ENCODE data around the gene MUC5B.

MUC5B gene

DNA sequence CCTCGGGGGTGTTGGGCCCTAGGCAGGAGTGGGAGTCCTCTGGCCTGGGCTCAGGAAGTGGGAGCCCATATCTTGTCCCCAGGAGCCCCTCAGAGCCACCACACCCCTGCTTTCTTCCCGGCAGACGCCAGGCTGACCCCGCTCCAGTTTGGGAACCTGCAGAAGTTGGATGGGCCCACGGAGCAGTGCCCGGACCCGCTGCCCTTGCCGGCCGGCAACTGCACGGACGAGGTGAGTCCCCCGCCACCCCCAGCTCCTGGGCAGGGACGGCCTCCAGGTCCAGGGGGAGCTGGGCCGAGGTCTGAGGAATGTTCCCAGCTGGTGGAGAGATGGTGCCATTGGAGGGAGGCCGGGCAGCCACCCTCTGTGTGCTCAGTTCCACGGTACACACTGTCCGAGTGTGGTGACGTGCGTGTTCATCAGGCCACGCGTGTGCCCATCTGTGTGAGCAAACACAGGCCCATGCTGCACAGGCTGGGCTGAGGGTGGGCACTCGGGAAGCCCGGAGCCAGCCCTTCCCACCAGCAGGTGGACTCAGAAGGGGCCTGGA is 4.8 kb downstream of the MUC5B start:
- Histone ChIP-seq H3K9me3 (ENCODE audit: control insufficient read depth, insufficient read depth, low read length) (no peaks in the 10 kb centered on the region), H3K9ac (ENCODE audit: low read depth, low read length) (no peak overlapping the region), H3K36me3 (ENCODE audit: insufficient read depth, low read length) (no peaks in the 10 kb centered on the region), H3K4me1 (ENCODE audit: insufficient read depth, low read length) (no peaks in the 10 kb centered on the region; the same call in 1 of the 2 replicates)

DNA sequence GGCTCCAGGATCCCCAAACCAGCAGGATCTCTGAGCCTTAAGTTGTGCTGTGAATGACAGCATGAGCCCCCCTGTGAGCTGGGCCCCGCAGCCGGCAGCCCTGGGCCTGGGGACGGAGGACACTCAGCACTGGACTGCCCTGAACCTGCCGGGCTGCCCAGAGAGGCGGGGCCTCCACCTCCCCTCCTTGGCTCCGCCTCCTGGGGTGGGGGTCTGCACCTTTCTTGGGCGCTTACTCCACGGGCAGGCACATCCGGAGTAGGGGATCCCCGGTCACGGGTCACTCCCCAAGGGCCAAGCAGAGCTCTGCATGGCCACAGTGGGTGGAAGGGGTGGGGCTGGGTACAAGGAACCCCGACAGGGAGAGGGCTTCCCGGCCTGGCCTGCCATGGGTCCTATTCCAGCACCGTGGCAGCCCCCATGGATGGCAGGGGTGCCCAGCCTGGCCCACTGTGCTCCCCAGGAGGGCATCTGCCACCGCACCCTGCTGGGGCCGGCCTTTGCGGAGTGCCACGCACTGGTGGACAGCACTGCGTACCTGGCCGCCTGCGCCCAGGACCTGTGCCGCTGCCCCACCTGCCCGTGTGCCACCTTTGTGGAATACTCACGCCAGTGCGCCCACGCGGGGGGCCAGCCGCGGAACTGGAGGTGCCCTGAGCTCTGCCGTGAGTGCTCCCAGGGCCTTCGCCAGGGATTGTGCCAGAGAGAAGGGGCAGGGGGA is 5.4 kb downstream of the MUC5B start:
- Histone ChIP-seq H3K9me3 (ENCODE audit: control insufficient read depth, insufficient read depth, low read length) (no peaks in the 10 kb centered on the region), H3K36me3 (ENCODE audit: insufficient read depth, low read length) (no peaks in the 10 kb centered on the region), H3K9ac (ENCODE audit: low read depth, low read length) (no peak overlapping the region), H3K4me1 (ENCODE audit: insufficient read depth, low read length) (no peaks in the 10 kb centered on the region; the same call in 1 of the 2 replicates)

DNA sequence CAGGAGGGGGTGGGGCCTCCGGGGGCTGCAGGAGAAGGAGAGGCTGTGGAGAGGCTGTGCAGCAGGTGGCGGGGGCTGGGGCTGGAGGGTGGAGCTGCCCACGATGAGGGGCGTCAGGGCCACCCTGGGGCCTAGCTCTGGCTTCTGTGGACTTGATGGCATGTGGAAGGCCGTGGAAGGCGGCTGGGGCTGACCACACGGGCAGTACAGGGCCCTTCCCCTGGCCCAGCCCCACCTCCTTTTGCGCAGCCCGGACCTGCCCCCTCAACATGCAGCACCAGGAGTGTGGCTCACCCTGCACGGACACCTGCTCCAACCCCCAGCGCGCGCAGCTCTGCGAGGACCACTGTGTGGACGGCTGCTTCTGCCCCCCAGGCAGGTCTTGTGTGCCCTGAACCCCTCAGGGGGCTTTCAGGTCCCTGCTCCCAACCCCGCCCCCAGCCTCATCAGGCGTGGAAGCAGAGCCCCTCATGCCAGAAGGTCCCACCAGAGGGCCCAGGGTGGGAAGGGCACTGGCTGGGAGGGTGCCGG is 6.1 kb downstream of the MUC5B start:
- Histone ChIP-seq H3K4me1 (ENCODE audit: insufficient read depth, low read length) (no peaks in the 10 kb centered on the region; the same call in 1 of the 2 replicates), H3K9me3 (ENCODE audit: control insufficient read depth, insufficient read depth, low read length) (no peaks in the 10 kb centered on the region), H3K36me3 (ENCODE audit: insufficient read depth, low read length) (no peaks in the 10 kb centered on the region), H3K9ac (ENCODE audit: low read depth, low read length) (no peak overlapping the region)

DNA sequence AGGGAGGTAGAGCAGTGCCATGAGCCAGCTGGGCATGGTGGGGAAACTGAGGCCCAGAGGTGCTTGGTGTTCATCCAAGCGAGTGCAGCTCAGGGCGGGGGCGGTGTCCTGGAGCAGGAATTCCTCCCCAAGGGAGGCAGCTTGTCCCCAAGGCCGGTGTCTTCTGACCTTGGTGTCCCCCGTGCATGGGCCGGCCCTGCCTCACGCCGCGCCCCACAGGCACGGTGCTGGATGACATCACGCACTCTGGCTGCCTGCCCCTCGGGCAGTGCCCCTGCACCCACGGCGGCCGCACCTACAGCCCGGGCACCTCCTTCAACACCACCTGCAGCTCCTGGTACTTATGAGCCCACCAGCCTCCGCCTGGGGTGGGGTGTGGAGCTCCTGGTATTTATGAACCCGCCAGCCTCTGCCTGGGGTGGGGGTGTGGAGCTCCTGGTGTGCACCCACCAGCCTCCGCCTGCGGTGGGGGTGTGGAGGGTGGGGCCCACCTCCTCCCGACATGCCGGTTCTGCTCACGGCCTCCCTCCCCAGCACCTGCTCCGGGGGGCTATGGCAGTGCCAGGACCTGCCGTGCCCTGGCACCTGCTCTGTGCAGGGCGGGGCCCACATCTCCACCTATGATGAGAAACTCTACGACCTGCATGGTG is 6.7 kb downstream of the MUC5B start:
- Histone ChIP-seq H3K9ac (ENCODE audit: low read depth, low read length) (no peak overlapping the region), H3K4me1 (ENCODE audit: insufficient read depth, low read length) (no peaks in the 10 kb centered on the region; the same call in 1 of the 2 replicates), H3K9me3 (ENCODE audit: control insufficient read depth, insufficient read depth, low read length) (no peaks in the 10 kb centered on the region), H3K36me3 (ENCODE audit: insufficient read depth, low read length) (no peaks in the 10 kb centered on the region)

DNA sequence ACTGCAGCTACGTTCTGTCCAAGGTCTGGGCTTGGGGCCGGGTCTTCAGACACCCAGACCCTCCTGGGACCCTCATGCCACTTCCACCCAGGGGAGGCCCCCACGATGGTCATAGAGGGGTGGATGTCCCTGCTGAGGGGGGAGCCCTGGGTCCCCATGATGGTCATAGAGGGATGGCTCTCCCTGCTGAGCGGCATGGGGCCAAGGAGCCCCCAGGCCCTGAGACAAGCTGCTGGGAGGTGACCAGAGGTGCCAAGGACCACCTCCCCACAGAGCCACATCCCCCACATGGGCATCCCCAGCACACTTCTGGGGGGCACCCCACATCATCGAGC is 7.2 kb downstream of the MUC5B start:
- no peaks in the 10 kb centered on the region for H3K36me3 ChIP-seq (ENCODE audit: insufficient read depth, low read length)
- H3K9ac ChIP-seq (ENCODE audit: low read depth, low read length), result no peak overlapping the region
- no peaks in the 10 kb centered on the region for H3K4me1 ChIP-seq (ENCODE audit: insufficient read depth, low read length)
- H3K9me3 ChIP-seq (ENCODE audit: control insufficient read depth, insufficient read depth, low read length), result no peaks in the 10 kb centered on the region

DNA sequence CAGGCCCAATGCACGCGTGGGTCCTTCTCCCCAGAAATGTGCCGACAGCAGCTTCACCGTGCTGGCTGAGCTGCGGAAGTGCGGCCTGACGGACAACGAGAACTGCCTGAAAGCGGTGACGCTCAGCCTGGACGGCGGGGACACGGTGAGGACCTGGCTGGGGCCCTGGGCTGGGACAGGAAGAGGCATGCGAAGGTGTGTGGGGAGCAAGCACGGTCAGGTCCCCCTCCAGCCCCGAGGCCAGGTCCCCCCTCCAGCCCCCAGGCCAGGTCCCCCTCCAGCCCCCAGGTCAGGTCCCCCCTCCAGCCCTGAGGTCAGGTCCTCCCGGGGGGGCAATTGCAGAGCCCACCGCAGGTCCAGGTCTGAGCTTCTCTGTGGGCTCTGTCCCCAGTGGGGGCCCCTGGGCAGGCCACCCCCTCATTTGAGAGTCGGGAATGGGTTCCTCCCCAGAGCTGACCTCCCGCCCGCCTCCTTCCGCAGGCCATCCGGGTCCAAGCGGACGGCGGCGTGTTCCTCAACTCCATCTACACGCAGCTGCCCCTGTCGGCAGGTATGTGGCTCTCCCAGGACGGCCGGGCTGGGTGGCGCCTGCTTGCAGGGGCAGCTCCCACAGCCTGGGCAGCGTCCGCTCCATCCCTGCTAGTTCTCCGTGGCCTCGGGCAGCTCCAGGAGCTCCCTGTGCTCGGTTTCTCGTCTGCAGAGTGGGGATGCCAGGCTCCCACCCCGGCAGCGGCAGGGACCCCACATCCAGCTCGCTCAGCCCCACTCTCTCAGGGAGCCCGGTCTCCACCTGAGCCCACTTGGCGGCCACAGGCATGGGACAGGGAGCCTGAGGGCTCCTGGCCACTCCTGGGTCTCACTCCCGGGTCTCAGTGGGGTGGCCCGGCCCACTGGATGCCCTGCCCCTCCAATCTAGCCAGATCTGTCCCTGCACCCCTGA is 7.9 kb downstream of the MUC5B start:
- Histone ChIP-seq H3K9ac (ENCODE audit: low read depth, low read length) (no peak overlapping the region), H3K9me3 (ENCODE audit: control insufficient read depth, insufficient read depth, low read length) (no peaks in the 10 kb centered on the region), H3K36me3 (ENCODE audit: insufficient read depth, low read length) (no peaks in the 10 kb centered on the region), H3K4me1 (ENCODE audit: insufficient read depth, low read length) (no peaks in the 10 kb centered on the region)

DNA sequence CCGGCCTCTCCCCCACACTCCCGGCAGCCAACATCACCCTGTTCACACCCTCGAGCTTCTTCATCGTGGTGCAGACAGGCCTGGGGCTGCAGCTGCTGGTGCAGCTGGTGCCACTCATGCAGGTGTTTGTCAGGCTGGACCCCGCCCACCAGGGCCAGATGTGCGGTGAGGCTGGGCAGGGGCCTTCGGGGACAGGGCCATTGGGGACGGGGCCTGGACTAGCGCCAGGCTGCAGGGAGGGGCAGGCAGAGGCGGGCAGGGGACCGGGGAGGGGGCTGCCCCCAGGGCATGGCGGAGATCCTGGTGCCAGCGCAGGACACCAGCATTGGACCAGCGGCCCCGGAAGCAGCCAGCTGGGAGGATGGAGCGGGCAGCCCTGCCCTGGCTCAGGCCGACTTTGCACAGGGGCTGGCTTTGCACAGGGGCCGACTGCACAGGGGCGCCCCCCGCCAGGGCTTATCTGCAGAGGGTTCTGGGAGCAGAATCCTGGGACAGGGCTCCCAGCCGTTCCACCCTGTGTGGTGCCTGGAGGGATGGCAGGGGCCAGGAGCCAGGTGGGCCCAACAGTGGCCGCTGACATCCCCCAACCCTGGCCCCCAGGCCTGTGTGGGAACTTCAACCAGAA is 8.6 kb downstream of the MUC5B start:
- Histone ChIP-seq H3K36me3 (ENCODE audit: insufficient read depth, low read length) (no peaks in the 10 kb centered on the region), H3K9me3 (ENCODE audit: control insufficient read depth, insufficient read depth, low read length) (no peaks in the 10 kb centered on the region), H3K9ac (ENCODE audit: low read depth, low read length) (no peak overlapping the region), H3K4me1 (ENCODE audit: insufficient read depth, low read length) (no peaks in the 10 kb centered on the region)

DNA sequence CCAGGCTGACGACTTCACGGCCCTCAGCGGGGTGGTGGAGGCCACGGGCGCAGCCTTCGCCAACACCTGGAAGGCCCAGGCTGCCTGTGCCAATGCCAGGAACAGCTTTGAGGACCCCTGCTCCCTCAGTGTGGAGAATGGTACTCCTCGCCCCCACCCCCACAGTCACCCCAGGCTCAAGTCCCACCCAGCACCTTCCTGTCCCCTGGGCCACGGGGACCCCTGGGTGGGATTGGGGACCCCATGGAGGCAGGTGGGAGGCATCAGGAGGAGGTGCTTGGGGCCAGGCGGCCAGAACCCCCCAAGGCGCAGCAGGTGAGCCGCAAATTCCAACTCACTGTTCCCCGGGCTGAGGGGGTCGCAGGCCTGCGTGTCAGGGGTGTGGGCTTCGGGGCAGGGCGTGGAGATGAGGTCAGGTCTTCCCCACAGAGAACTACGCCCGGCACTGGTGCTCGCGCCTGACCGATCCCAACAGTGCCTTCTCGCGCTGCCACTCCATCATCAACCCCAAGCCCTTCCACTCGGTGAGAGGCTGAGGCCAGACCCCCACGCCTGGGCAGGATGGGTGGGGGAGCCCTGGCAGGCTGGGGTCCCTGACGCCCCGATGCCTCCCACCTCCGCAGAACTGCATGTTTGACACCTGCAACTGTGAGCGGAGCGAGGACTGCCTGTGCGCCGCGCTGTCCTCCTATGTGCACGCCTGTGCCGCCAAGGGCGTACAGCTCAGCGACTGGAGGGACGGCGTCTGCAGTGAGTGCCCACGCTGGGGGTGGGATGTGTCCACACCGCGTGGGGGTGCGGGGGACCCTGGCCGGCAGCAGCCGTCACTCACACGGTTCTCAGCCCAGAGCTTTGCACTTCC is 9.4 kb downstream of the MUC5B start:
- H3K36me3 ChIP-seq (ENCODE audit: insufficient read depth, low read length), result no peaks in the 10 kb centered on the region
- H3K9ac ChIP-seq (ENCODE audit: low read depth, low read length), result no peak overlapping the region
- no peaks in the 10 kb centered on the region for H3K9me3 ChIP-seq (ENCODE audit: control insufficient read depth, insufficient read depth, low read length)
- no peaks in the 10 kb centered on the region for H3K4me1 ChIP-seq (ENCODE audit: insufficient read depth, low read length)

DNA sequence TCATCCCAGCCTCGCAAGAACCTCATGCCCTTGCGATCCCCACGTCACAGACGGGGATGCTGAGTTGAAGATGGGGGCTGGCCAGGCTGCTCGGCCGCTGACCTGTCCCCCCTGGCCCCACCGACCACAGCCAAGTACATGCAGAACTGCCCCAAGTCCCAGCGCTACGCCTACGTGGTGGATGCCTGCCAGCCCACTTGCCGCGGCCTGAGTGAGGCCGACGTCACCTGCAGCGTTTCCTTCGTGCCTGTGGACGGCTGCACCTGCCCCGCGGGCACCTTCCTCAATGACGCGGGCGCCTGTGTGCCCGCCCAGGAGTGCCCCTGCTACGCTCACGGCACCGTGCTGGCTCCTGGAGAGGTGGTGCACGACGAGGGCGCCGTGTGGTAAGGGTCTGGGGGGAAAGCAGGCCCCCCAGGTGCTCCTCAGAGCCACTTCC is 10.0 kb downstream of the MUC5B start:
- H3K9me3 ChIP-seq (ENCODE audit: control insufficient read depth, insufficient read depth, low read length), result no peaks in the 10 kb centered on the region
- no peaks in the 10 kb centered on the region for H3K36me3 ChIP-seq (ENCODE audit: insufficient read depth, low read length)
- H3K9ac ChIP-seq (ENCODE audit: low read depth, low read length), result no peak overlapping the region
- no peaks in the 10 kb centered on the region for H3K4me1 ChIP-seq (ENCODE audit: insufficient read depth, low read length)

DNA sequence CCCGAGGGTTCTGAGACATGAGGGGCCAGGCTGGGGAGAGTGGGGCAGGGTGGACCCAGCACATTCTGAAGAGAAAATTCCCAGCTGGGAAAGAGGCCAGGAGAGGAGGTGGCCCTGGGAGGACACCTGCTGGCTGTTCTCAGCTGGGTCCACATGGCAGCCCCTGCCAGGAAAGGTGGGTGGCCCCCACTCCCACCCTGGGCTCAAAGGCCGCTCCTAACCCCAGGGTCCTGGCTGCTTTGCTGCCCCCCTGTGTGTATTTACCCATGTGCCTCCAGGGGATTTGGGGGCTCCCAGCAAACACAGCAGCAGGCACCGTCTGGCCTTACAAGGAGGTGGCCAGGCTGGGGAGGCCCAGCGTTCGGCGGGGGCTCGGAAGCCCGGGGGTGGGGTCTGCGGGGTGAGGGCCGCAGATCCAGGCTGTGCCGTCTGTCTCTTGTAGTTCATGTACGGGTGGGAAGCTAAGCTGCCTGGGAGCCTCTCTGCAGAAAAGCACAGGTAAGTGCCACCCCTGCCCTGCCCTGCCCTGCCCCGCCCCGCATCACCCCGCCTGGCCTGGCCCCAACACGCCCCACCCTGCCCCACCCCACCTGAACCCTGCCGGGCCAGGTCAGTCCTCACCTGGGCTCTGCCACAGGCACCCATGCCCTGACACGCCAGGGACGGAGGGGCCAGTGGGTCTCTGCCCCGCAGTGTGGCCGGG is 10.6 kb downstream of the MUC5B start:
- Histone ChIP-seq H3K4me1 (ENCODE audit: insufficient read depth, low read length) (no peaks in the 10 kb centered on the region), H3K9me3 (ENCODE audit: control insufficient read depth, insufficient read depth, low read length) (no peaks in the 10 kb centered on the region), H3K36me3 (ENCODE audit: insufficient read depth, low read length) (no peaks in the 10 kb centered on the region), H3K9ac (ENCODE audit: low read depth, low read length) (no peak overlapping the region)

DNA sequence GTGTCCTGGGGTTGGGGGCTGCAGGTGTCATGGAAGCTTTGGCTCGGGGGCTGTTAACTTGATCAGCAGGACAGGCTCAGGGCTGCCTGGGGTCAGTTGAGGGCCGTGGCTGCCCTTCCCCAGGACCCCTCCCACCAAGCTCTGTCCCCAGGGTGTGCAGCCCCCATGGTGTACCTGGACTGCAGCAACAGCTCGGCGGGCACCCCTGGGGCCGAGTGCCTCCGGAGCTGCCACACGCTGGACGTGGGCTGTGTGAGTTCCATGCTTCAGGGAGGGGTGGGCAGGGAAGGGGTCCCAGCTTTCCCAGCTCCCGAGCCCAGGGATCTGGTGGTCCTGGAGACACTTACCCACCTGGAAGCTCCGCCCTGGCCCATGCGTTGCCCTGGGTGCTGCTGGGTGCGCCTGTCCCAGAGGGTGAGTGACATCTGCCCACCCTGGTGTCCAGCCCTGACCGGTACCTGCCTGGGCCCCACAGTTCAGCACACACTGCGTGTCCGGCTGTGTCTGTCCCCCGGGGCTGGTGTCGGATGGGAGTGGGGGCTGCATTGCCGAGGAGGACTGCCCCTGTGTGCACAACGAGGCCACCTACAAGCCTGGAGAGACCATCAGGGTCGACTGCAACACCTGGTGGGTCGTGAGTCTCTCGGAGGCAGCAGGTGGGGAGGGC is 11.3 kb downstream of the MUC5B start:
- no peak overlapping the region for H3K9ac ChIP-seq (ENCODE audit: low read depth, low read length)
- H3K36me3 ChIP-seq (ENCODE audit: insufficient read depth, low read length), result no peaks in the 10 kb centered on the region
- H3K9me3 ChIP-seq (ENCODE audit: control insufficient read depth, insufficient read depth, low read length), result no peaks in the 10 kb centered on the region
- H3K4me1 ChIP-seq (ENCODE audit: insufficient read depth, low read length), result no peaks in the 10 kb centered on the region

DNA sequence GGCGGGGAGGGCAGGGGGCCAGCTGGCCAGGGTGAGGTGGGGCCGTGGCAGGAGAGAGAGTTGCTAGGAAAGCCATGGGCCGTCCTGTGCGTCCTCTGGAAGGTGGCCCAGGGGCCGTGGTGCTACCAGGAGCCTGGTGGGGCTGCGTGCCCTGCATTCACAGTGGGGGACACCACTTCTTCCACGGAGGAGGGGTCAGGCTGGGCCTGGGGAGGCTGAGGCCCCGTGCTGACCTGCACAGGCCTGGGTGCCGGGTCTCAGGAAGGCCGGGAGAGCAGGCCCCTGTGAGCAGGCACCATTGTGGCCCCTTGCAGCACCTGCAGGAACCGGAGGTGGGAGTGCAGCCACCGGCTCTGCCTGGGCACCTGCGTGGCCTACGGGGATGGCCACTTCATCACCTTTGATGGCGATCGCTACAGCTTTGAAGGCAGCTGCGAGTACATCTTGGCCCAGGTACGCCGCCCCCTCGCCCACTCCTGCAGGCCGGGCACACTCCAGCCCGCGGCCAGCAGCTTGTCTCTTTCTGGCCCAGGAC is 12.0 kb downstream of the MUC5B start:
- H3K36me3 ChIP-seq (ENCODE audit: insufficient read depth, low read length), result no peaks in the 10 kb centered on the region
- H3K9me3 ChIP-seq (ENCODE audit: control insufficient read depth, insufficient read depth, low read length), result no peaks in the 10 kb centered on the region
- H3K9ac ChIP-seq (ENCODE audit: low read depth, low read length), result no peak overlapping the region
- H3K4me1 ChIP-seq (ENCODE audit: insufficient read depth, low read length), result no peaks in the 10 kb centered on the region
